Bladder microvascular endothelial cell (primary cell): ENCODE results near the gene LMNTD2. TPM values are rescaled to one million over a fixed set of nuclear protein-coding genes. Genes with fewer than 3 reads are reported as not detected.

Source experiments
- total RNA-seq: library from RNA; depleted of rRNA; stranded (reverse); fragments of >200 nt; gene quantifications from 2 replicates; pipeline ENCODE4 v1.2.3, GENCODE V29; 2014

Gene LMNTD2, protein sequence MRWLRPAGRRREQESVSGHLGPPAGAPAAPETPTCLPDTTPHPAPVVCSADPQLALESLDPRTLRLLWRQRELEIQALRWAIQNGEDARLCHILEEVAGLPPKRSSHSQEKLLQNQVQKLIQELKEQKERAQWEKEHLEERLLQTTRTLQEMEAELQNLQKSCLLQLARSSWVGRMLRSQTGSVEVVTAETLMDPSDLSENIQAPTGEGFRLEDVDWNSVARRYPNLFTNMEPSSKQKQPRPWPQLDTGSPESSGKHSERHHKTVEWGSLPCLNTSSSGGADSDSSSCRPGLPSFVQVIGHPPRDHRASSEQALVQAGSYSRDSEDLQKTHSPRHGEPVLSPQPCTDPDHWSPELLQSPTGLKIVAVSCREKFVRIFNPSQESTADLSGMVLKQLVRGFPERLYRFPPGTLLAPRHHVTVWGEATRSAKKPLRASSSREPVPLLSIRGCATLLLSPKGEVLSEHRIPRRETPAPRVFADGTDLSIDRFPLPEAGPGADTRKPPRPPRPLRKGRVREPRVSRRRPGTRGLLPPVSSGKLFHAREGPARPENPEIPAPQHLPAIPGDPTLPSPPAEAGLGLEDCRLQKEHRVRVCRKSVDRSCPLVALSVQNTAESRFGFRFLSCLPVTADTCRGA
- 1.2 and 1.8 TPM in 2 replicates for total RNA-seq

DNA sequence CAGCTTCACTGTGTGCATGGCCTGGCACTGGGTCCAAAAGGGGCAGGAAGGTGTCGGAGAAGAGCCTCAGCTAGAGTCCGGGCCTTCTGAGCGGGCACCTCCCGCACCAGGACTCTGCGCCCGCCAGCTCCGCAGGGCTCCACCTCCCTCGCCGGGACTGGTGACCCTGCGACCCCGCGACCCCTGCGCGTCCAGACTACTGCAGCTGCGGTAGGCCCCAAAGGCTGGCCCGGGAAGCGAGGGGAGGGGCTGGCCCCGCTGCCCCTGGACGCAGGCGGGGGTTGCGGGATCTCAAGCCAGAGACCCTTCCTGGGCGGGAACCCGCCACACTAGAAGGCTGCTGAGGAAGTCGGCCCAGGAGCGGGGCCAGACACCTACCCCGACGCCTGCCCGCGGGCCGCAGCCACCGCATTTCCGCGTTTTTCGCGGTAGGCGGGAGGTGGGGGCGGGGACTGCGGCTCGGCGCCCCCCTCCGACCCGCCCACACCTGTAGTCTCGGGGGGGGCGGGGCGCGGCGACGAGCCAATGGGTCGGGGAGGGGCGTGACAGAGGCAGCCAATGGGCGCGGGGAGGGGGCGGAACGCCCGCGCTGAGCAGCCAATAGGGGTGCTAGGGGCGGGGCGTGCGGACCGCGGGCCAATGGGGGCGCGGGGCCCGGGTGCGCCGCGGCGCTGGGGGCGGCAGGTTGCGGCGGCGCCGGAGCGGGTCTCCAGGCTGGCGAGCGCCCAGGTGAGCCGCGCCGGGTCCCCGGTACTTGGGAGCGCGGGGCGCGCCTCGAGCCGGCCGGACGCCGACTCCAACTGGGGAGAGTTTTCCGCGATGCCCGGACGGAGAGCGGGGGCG, at the start of gene LMNTD2, which contains the start of gene RASSF7:
Gene LMNTD2, minus strand, starts transcription at position 434 of the 843 bp plus-strand sequence. Its CDS starts 22 bp downstream, at position 412.
Gene RASSF7, plus strand, starts transcription at position 666 of the 843 bp plus-strand sequence. CDS start 799 bp downstream, outside the sequence.

DNA sequence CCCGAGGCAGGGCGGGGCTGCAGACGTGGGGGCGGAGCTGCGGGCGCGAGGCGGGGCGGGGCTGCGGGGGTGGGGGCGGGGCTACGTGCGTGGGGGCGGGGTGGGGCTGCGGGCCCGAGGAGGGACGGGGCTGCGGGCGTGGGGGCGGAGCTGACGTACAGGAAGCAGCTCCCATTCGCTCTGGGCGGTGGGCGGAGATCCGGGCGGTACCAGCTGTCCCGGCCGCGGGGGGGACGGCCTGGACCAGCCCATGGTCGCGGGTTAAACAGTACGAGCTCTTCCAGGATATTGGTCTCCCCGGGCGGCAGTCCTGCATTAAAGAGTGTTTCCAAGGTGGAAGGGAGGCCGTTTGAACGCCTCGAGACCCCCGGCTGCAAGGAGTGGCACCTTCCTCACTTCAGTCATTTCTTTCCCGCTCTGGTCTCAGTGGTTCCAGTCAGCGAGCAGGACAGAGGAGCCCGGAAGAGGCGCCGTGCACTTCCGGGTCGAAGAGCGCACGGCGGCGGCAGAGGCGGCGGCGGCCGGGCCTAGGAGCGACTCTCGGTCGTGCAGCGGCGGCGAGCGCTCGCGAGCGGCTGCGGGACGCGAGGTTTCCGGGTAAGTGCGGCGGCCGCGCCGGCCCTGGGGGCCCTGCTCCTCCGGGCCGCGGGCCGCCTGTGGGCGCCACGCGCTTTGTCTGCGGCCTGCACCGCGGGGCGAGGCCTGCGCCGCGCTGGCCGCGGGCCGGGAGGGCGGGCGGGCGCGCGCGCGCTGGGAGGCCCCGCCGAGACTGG, 15.6 kb upstream of the LMNTD2 start, which contains the start of gene PHRF1:
Gene PHRF1, plus strand, starts transcription at position 475 of the 773 bp plus-strand sequence. CDS start 5,043 bp downstream, outside the sequence.

DNA sequence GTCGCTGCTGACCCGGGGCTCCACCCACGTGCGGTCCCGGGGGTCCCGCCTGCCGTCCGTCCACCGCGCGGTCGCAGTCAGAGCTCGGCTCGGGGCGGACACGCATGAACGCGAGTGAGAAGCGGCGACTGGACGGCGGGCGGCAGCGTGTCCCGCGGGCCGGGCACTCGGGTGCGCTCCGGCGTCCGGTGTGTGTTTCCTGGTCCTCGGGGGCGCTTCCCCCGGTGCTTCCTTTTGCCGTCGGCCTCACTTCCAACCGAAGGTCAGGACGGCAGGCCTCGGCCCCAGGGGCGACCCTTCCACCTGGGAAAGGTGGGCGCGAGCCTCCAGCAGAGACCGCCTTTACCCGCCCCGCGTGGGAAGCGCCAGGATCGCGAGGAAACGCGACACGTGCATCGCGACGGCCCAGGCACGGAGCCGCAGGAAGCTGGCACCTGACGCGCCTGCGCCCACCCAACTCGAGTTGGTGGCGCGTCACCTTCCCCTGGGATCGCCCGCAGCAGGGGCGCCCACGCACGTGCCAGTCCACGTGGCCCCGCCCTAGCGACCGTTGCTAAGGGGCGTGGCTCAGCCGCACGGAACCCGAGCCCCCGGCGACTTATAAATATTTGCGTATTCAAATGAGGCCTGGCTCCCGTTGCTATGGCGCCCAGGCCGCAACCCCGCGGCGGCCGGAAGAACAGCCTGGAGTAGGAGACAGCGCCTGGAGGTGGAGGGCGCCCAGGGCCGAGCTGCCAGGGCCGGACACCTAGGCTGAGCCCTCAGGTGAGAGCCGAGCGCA, 23.5 kb downstream of the LMNTD2 start, which contains the start of gene LRRC56:
Gene LRRC56, plus strand, starts transcription at position 687 of the 781 bp plus-strand sequence. CDS start 3,158 bp downstream, outside the sequence.

DNA sequence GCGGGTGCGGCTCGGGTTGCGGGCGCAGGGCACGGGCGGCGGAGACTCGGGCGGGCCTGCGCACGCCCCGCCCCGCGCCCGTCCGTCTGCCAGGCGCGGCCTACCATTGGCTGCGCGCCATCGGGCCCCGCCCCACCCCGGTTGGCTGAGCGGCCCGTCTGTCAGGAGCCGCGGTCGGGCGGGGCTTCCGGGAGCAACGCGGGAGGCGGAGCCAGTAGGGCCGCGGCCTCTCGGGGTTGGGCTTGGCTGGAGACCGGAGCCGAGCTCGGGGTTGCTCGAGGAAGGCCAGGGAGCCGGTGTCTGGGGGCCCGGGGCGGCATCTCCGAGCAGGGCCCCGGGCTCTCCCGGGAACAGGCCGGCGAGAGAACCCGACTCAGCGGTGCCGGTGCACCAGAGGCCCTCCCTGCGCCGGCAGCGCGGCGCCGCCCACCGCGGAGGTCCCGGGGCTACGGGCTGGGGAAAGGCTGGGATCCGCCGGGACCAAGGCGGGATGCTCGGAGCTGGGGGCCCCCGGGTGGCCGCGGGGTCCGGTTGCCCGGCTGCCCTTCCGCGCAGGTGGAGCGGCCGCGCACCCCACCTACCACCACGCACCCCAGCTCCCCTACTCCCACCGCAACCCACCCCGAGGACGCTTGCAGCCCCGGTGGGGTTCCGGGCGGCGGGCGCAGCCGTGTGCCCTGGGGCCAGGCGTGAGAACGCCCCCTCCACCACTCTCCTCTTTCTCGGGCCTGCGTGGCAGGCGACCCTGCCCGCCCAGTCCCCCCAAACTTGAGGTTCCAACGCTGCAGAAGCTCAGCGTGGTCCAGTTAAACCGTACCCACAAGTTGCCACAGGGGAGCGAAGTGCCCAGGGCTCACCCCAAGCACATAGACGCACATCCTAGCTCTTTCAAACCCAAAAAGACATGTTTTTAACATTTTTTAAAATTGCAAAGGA, 24.8 kb downstream of the LMNTD2 start, which contains the start of gene HRAS:
Gene HRAS, minus strand, starts transcription at position 58 of the 936 bp plus-strand sequence.

DNA sequence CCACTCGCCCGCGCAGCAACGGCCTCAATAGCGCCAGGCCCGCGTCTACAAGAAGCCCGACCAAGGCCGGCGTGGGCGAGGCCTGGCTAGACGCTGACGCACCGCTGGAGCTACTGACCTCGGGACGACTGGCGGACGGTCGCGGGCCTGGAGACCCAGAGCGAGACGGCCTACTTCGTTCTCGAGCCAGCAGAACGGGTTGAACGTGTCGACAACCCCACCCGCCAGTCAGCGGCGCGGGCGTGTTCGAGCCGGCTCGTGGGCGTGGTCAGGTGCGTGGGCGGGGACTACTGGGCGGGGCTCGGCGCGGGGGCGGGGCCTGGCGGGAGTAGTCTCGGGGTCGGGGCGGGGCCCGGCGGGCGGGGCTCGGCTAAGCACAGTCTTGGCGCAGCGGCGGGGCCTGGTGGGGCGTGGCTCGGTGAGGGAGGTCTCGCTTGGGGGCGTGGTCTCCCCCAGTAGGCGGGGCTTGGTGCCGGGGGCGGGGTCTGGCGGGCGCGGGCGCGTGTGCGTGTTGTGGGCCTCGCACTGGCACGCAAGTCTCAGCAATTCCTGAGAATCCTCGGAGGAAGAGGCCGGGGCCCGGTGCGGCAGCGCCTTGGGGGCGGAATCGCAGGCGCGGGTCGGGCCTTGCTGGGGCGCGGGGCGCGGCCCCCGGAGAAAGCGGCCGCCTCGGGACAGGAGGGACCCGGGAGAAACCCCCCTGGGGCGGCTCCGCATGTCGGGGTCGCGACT, 53.4 kb downstream of the LMNTD2 start, which contains the start of gene RNH1:
Gene RNH1, minus strand, starts transcription at position 248 of the 732 bp plus-strand sequence. CDS start 5,080 bp downstream, outside the sequence.

Other genes starting within 250 kb of the LMNTD2 start
- 4.1 and 31.7 TPM in 2 replicates for gene IFITM1, start 246.7 kb downstream of the LMNTD2 start, total RNA-seq
- gene IFITM3, start 239.9 kb downstream of the LMNTD2 start, total RNA-seq: 44.7 and 77.2 TPM in 2 replicates
- 0.16 and 2.3 TPM in 2 replicates for gene B4GALNT4, start 191.2 kb downstream of the LMNTD2 start, total RNA-seq
- gene PKP3, start 166.5 kb downstream of the LMNTD2 start, total RNA-seq: 0.06 and 0.16 TPM in 2 replicates
- 32.1 and 42.6 TPM in 2 replicates for gene SIGIRR, start 145.7 kb downstream of the LMNTD2 start, total RNA-seq
- gene ANO9, start 118.7 kb downstream of the LMNTD2 start, total RNA-seq: 0.32 and 5.7 TPM in 2 replicates
- 22.2 and 37.3 TPM in 2 replicates for gene PTDSS2, start 110.5 kb downstream of the LMNTD2 start, total RNA-seq
- 206 and 271 TPM in 2 replicates for gene RNH1, start 53.5 kb downstream of the LMNTD2 start, total RNA-seq
- 65.3 and 82.4 TPM in 2 replicates for gene HRAS, start 25.2 kb downstream of the LMNTD2 start, total RNA-seq
- gene LRRC56, start 23.2 kb downstream of the LMNTD2 start, total RNA-seq: 0.32 and 1.2 TPM in 2 replicates
- 16.4 and 16.5 TPM in 2 replicates for gene RASSF7, start 232 bp upstream of the LMNTD2 start, total RNA-seq
- 19.9 and 33.0 TPM in 2 replicates for gene PHRF1, start 15.7 kb upstream of the LMNTD2 start, total RNA-seq
- 13.1 and 17.6 TPM in 2 replicates for gene IRF7, start 55.2 kb upstream of the LMNTD2 start, total RNA-seq
- gene CDHR5, start 64.2 kb upstream of the LMNTD2 start, total RNA-seq: not detected in 2 replicates
- gene SCT, start 66.4 kb upstream of the LMNTD2 start, total RNA-seq: not detected in 2 replicates
- not detected in 2 replicates for gene DRD4, start 76.5 kb upstream of the LMNTD2 start, total RNA-seq
- 26.9 and 27.6 TPM in 2 replicates for gene DEAF1, start 134.5 kb upstream of the LMNTD2 start, total RNA-seq
- gene TMEM80, start 135.1 kb upstream of the LMNTD2 start, total RNA-seq: 6.5 and 6.9 TPM in 2 replicates
- gene EPS8L2, start 145.5 kb upstream of the LMNTD2 start, total RNA-seq: 3.4 and 5.0 TPM in 2 replicates
- 112 and 136 TPM in 2 replicates for gene TALDO1, start 186.7 kb upstream of the LMNTD2 start, total RNA-seq
- 20.7 and 24.2 TPM in 2 replicates for gene GATD1, start 216.7 kb upstream of the LMNTD2 start, total RNA-seq
- not detected in 2 replicates for gene CEND1, start 229.4 kb upstream of the LMNTD2 start, total RNA-seq
- 6.3 and 11.2 TPM in 2 replicates for gene SLC25A22, start 237.5 kb upstream of the LMNTD2 start, total RNA-seq
- 5.7 and 9.0 TPM in 2 replicates for gene PIDD1, start 244.5 kb upstream of the LMNTD2 start, total RNA-seq
- gene RPLP2, start 249.2 kb upstream of the LMNTD2 start, total RNA-seq: 246 and 250 TPM in 2 replicates